IPS-NIHi11 (cell line): Measurements from ENCODE around the gene PDRG1.

Experiments
- DNase-seq: peaks from one replicate; pipeline ENCODE4 v3.0.0; 2012; ENCODE audit warnings: mixed read lengths, low spot score

The PDRG1 gene

DNA sequence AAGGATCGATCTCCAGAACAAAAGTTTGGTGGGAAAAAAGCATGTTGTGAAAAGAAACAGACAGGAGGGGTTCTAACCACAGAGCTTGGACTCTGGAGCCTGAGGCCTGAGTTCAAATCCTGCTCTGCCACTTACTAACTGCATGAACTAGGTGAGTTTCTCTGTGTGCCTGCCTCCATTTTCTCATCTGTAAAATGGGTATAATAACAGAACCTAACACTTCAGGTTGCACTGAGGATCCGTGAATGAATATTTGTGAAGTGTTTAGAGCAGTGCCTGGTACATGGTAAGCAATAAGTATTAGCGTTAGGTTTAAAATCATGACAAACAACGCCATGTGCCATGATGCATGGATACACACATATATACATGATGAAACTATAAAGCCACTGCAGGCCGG is 44.8 kb downstream of the PDRG1 start:
- no peak for DNase-seq

GRCh38 chr20:31906001-31906400 is 45.8 kb downstream of the PDRG1 start:
- DNase-seq, result no peak

GRCh38 chr20:31903627-31904386 is 48.0 kb downstream of the PDRG1 start:
- DNase-seq, result no peak

DNA sequence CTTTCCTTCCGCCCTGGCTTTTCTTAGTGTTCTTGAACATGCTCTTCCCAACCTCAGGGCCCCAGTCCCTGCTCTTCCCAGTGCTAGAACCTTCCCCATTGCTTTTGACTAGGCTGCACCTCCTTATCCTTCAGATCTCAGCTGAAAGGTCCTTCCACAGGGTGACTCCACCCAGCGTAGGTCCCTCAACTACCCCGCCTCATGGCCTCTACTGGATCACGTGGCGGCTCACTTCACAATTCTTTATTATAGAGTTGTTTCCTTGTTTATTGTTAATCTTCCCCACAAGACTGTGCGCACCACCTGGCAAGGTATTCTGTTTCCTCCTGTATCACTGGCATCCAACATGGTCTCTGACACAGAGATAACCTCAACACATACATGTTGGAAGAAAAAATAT is 50.2 kb downstream of the PDRG1 start:
- DNase-seq, result no peak

- DNase-seq, result no peak
Observed at GRCh38 chr20:31897541-31897940, 54.3 kb downstream of the PDRG1 start.

GRCh38 chr20:31896049-31896448 is 55.8 kb downstream of the PDRG1 start:
- no peak for DNase-seq

GRCh38 chr20:31894980-31895675 is 56.7 kb downstream of the PDRG1 start:
- DNase-seq, result peak; percentile 77
